Measurements from ENCODE around the gene NYNRIN. TPM values are rescaled to one million over a fixed set of nuclear protein-coding genes. Genes with fewer than 3 reads are reported as not detected.

NYNRIN gene
- total RNA-seq, 8 experiments from 2014 or later, result 2.1 to 78.7 (median 6.3) TPM

DNA sequence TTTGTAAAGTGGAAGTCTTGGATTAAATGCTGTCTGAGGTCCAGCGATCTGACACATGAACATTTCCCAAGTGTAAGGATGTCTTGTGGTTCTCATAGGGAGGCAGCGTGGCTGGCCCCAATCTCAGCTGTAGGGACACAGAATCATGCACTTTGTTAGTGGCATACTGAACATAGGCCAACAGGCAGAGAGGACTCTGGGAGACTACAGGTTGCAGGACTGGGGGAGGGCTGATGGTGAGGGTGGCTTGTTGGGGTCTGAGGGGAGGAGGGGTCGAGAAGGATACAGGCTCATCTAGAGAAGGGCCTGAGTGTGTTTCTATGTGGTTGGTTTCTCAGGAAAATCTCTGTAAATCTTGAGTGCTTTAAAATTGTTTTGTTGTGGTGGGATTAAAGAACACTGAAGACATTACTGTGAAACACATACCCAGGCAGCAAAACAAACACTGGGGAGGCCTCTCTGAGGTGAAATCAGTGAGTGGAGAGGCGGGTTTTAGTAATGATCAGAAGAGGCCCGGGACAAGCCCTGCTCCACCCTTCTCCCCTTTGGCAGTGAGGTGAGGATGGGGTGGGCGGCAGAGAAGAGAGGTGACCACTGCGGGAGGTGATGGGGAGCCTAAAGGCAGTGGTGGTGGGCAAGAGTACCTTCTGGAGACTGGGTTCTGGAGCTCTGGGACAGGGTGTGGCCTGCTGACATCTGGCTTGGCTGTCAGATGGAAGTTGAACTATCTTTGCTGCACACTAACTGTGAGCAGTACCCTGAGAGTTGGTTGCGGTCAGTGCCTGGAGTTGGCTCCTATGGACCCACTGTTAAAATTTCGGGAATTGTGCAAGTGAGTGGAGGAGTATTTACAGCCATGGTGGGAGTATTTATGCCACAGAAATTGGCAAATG is 3.3 kb downstream of the NYNRIN start:
- Histone ChIP-seq H3K4me3 (no peak overlapping the region), H3K4me1 (replicated peaks in 1 of 2) (peaks cover 12 to 15% of the 10 kb centered on the region in 2 donors), H3K27ac (no peak overlapping the region)
- ATAC-seq (replicated peaks in 6 of 8), result peak in 1 of 8 experiments; percentile 2
- 30 to 100% (median 80%) methylated on average over 1 to 3 of the region's 9 CpGs; no CpG with 5 or more reads in 3 of the 10 experiments for WGBS, 10 experiments
- in situ Hi-C loops (cut with MboI; ENCODE audit: low pct_unique_long_range_greater_than_20kb in 2 of 9, low sequenced_read_pairs in 9 of 9, unreplicated experiment in 9 of 9), result no loop called here

DNA sequence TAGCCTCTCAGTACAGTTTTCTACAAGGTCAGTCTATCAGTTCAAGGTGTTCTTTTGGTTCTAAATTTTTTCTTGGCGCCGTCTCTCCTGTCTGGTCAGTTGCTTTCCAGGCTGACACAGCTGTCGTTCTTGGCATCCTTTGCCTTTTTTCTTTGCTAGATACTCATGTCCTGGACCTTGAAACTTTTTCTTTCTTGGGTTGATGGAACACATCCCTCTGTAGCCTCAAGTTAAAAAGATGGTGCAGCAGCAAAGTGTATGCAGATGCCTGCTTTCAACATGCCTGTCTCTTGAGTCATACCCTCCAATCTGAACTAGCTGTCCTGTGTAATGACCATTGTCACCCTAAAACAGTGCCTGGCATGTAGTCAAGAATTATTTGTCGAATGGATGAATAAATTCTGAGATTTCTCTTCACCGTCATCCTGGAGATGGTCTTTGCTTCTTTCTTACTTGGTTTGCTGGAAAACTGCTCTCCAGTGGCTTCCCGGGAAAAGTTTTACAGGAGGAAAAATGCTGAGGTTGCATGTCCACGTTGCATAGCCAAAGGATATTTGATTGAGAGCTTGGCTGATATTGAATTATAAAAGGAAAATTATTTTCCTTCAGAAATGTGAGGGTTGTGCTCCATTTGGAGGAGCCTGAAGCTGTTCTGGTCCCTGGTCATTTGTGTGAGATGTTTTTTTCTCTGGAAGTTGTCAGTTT is 4.6 kb downstream of the NYNRIN start:
- no peak overlapping the region for H3K27ac ChIP-seq
- WGBS, 10 experiments, result 6 to 93% (median 77%) methylated on average over 3 to 7 of the region's 7 CpGs
- in situ Hi-C loops (cut with MboI; ENCODE audit: low pct_unique_long_range_greater_than_20kb in 2 of 9, low sequenced_read_pairs in 9 of 9, unreplicated experiment in 9 of 9), result no loop called here
- peaks cover 11 to 12% of the 10 kb centered on the region in 2 donors for H3K4me1 ChIP-seq (replicated peaks in 1 of 2)
- peak in 2 of 8 experiments; percentile 7 to 9 for ATAC-seq (replicated peaks in 6 of 8)
- no peak overlapping the region for H3K4me3 ChIP-seq

DNA sequence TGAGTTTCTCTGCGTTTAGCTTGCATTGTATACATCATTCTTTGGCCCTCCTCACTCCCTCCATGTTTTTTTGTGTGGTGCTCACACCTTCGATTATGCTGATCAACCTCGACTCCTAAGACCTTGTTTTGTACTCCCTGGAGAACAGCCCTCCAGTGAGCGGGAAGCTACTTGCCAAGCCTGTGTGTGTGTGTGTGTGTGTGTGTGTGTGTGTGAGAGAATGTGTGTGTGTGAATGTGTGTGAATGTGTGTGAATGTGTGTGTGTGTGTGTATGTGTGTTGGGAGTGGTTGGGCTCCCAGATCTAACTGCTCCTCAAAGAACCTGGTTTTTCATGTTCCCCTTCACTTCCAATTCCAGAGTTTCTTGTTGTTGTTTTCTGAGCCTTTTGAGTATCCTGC is 6.0 kb downstream of the NYNRIN start:
- H3K4me1 ChIP-seq (replicated peaks in 1 of 2), result peaks cover 4 to 9% of the 10 kb centered on the region in 2 donors
- ATAC-seq (replicated peaks in 6 of 8), result no peak
- WGBS, 10 experiments, result 40 to 100% (median 80%) methylated on average over 1 to 2 of the region's 4 CpGs; no CpG with 5 or more reads in 4 of the 10 experiments

DNA sequence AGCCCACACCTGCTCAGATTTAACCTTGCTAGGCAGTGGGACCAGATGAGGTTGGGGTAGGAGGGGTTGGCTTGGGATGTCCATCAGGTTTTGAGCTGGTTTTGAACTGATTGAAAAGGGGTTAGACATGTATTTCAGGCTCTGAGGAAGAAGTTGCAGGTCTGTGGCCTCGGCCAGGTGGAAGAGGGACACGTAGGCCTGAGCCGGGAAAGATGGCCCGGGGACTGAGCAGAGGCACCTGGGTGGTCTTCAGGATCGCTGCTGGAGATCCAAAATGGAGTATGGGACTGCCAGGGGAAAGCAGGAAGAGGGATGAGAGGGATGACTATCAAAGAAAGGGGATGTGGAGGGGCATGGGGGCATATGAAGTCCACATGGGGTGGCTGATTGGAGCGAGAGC is 7.6 kb downstream of the NYNRIN start:
- Histone ChIP-seq H3K27ac (no peak overlapping the region), H3K4me1 (replicated peaks in 1 of 2) (no peaks in the 10 kb centered on the region), H3K4me3 (no peak overlapping the region)
- WGBS, 10 experiments, result 70 to 90% methylated on average over 2 to 5 of the region's 6 CpGs; no CpG with 5 or more reads in 8 of the 10 experiments
- no peak for ATAC-seq (replicated peaks in 6 of 8)
- in situ Hi-C loops (cut with MboI; ENCODE audit: low pct_unique_long_range_greater_than_20kb in 2 of 9, low sequenced_read_pairs in 9 of 9, unreplicated experiment in 9 of 9), result no loop called here

More for the DNA sequence above, 6.0 kb downstream of the NYNRIN start:
- in situ Hi-C loops (cut with MboI; ENCODE audit: low pct_unique_long_range_greater_than_20kb in 2 of 9, low sequenced_read_pairs in 9 of 9, unreplicated experiment in 9 of 9), result no loop called here
- no peak overlapping the region for H3K4me3 ChIP-seq
- H3K27ac ChIP-seq, result no peak overlapping the region

DNA sequence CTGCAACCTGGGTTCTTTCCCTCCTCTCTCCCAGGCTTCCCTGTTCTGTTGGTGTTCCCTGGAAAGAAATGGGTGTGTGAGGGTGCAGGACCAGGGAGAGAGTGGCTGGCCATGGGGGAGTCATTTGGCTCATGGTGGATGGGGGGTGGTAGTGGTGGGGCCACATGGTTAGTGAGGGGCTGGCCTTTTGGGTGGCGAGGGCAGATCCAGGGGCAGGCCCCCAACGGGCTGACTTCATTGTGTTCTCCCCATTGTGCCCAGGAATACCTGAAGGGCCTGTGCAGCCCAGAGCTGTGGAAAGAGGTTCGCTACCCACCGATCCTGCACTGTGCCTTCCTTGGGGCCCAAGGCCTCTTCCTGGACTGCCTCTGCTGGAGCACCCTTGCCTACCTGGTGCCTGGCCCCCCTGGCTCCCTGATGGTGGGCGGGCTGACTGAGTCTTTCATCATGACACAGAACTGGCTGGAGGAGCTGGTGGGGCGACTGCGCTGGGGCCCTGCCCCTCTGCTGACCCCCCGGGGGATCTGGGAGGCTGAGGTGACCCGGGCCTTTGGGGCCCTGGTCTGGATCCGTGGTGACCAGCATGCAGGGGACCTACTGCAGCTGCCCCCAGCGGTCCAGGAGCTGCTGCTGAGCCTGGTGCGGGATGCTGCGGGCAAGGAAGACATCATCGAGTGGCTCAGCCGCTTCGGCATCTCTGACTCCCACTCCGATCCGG is 9.0 kb downstream of the NYNRIN start:
- 82 to 100% (median 83%) methylated on average over 2 to 6 of the region's 18 CpGs; no CpG with 5 or more reads in 7 of the 10 experiments for WGBS, 10 experiments
- in situ Hi-C loops (cut with MboI; ENCODE audit: low pct_unique_long_range_greater_than_20kb in 2 of 9, low sequenced_read_pairs in 9 of 9, unreplicated experiment in 9 of 9), result no loop called here
- Histone ChIP-seq H3K4me1 (replicated peaks in 1 of 2) (no peaks in the 10 kb centered on the region), H3K27ac (no peak overlapping the region), H3K4me3 (no peak overlapping the region)
- ATAC-seq (replicated peaks in 6 of 8), result no peak

DNA sequence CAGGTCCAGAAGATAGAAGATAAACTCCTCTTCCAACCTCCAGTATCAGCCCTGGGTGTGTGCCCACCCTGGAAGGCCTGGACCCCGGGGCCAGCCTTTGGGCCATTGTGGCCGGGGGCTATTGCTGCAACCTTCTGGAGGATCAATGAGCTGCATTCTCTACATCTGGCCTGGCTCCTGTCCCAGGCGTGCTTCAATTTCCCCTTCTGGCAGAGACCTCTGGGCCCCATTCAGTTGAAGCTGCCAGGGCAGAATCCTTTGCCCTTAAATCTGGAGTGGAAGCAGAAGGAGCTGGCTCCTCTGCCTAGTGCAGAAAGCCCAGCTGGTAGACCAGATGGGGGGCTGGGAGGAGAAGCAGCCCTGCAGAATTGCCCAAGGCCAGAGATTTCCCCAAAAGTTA is 10.0 kb downstream of the NYNRIN start:
- Histone ChIP-seq H3K27ac (no peak overlapping the region), H3K4me1 (replicated peaks in 1 of 2) (no peaks in the 10 kb centered on the region), H3K4me3 (no peak overlapping the region)
- ATAC-seq (replicated peaks in 6 of 8), result no peak
- 60 to 100% (median 67%) methylated on average over 1 of the region's 3 CpGs; no CpG with 5 or more reads in 7 of the 10 experiments for WGBS, 10 experiments
- in situ Hi-C loops (cut with MboI; ENCODE audit: low pct_unique_long_range_greater_than_20kb in 2 of 9, low sequenced_read_pairs in 9 of 9, unreplicated experiment in 9 of 9), result no loop called here

DNA sequence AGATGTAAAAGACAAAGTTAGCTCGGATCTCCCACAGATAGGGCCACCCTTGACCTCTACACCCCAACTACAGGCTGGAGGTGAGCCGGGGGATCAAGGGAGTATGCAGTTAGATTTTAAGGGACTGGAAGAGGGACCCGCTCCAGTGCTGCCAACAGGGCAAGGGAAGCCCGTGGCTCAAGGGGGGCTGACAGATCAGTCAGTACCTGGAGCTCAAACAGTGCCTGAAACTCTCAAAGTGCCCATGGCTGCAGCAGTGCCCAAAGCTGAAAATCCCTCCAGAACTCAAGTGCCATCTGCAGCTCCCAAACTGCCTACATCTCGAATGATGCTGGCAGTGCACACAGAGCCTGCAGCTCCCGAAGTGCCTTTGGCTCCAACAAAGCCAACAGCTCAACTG is 10.4 kb downstream of the NYNRIN start:
- H3K4me3 ChIP-seq, result no peak overlapping the region
- in situ Hi-C loops (cut with MboI; ENCODE audit: low pct_unique_long_range_greater_than_20kb in 2 of 9, low sequenced_read_pairs in 9 of 9, unreplicated experiment in 9 of 9), result no loop called here
- no peaks in the 10 kb centered on the region for H3K4me1 ChIP-seq (replicated peaks in 1 of 2)
- WGBS, 10 experiments, result 40 to 100% (median 76%) methylated on average over 1 to 5 of the region's 6 CpGs; no CpG with 5 or more reads in 2 of the 10 experiments
- no peak for ATAC-seq (replicated peaks in 6 of 8)
- H3K27ac ChIP-seq, result no peak overlapping the region

DNA sequence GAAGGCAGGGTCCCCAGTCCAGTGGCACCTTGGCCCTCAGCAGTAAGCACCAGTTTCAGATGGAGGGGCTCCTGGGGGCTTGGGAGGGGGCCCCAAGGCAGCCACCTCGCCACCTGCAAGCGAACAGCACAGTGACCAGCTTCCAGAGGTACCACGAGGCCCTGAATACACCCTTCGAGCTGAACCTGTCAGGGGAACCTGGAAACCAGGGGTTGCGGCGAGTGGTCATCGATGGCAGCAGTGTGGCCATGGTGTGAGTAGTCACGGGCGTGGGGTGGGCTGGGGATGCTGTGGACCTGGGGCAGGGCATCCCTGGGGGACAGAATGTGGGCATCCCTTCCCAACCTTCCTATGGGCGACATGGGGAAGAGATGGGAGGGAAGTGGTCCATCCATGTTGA is 11.2 kb downstream of the NYNRIN start:
- no peak overlapping the region for H3K4me3 ChIP-seq
- no peaks in the 10 kb centered on the region for H3K4me1 ChIP-seq (replicated peaks in 1 of 2)
- no CpG with 5 or more reads among the region's 10 CpGs for WGBS, 10 experiments
- in situ Hi-C loops (cut with MboI; ENCODE audit: low pct_unique_long_range_greater_than_20kb in 2 of 9, low sequenced_read_pairs in 9 of 9, unreplicated experiment in 9 of 9), result no loop called here
- ATAC-seq (replicated peaks in 6 of 8), result no peak
- no peak overlapping the region for H3K27ac ChIP-seq

DNA sequence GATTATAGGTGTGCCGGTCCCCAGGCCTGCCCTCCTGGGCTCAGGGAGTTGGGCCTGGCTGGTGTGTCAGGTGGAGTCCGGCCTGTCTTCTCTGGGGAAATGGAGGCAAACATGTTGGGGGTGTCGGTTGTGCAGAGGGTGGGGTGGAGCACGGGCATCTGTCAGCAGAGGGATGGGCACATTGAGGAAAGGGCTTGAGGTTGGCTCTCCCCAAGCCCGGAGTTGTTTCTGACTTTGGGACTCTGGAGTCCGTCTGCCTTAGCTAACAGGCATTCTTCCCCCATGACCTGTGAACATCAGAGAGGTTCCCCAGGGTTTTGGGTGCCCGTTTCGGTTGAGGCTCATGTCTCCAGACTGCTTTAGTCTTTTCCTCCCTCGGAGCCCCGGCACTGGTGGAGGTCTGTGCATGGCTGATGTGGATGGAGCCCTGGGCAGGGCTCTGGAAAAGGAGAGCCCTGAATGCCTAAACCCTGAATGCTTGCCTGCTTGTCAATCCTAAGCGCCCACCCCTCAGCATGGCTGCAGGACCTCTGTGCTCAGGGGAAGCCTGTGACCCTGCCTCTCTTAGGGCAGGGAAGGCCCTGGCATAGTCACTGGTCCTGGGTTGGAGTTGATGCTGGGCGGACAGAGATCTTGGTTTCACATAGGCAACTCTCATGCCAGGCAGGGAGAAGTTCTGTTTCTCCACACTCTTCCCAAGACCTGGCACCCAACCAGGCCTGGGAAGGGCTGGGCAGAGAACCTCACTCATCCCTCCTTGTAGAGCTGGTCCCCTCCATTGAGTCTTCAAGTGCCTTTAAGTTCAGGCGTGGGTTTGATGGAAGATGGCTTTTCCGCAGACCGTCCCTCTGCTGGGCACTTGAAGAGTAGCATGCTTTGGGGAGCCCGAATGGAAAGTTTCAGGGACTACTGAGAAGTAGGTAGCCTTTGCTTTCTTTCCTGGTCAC is 12.9 kb downstream of the NYNRIN start:
- H3K27ac ChIP-seq, result no peak overlapping the region
- no peaks in the 10 kb centered on the region for H3K4me1 ChIP-seq (replicated peaks in 1 of 2)
- WGBS, 10 experiments, result 0 to 100% (median 74%) methylated on average over 1 to 8 of the region's 16 CpGs; no CpG with 5 or more reads in 4 of the 10 experiments
- ATAC-seq (replicated peaks in 6 of 8), result peak in 3 of 8 experiments; percentile 11 to 82 (median 36)
- no peak overlapping the region for H3K4me3 ChIP-seq
- in situ Hi-C loops (cut with MboI; ENCODE audit: low pct_unique_long_range_greater_than_20kb in 2 of 9, low sequenced_read_pairs in 9 of 9, unreplicated experiment in 9 of 9), result no loop called here

DNA sequence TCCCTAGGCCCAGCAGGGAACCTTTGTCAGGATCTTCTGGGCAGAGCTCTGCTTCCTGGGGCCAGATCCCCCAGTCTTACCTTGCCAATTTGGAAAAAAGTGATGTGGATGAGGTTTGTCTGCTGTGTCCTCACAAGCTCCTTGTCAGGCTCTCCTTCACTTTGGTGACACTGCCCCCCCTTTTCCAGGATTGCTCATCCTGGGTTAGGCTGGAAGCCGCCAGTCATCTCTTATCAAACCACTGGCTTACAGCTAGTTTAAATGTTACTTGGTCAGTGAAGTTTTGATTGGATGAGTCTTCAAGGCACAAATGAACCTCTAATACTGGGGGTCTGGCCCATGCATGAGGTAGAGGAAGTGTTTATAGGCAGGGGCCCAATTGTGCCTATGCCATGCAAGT is 15.3 kb downstream of the NYNRIN start:
- WGBS, 10 experiments, result 100% methylated on average over 1 of the region's 1 CpG; no CpG with 5 or more reads in 9 of the 10 experiments
- no peak for ATAC-seq (replicated peaks in 6 of 8)
- no peak overlapping the region for H3K27ac ChIP-seq
- H3K4me3 ChIP-seq, result no peak overlapping the region
- in situ Hi-C loops (cut with MboI; ENCODE audit: low pct_unique_long_range_greater_than_20kb in 2 of 9, low sequenced_read_pairs in 9 of 9, unreplicated experiment in 9 of 9), result no loop called here
- no peaks in the 10 kb centered on the region for H3K4me1 ChIP-seq (replicated peaks in 1 of 2)

DNA sequence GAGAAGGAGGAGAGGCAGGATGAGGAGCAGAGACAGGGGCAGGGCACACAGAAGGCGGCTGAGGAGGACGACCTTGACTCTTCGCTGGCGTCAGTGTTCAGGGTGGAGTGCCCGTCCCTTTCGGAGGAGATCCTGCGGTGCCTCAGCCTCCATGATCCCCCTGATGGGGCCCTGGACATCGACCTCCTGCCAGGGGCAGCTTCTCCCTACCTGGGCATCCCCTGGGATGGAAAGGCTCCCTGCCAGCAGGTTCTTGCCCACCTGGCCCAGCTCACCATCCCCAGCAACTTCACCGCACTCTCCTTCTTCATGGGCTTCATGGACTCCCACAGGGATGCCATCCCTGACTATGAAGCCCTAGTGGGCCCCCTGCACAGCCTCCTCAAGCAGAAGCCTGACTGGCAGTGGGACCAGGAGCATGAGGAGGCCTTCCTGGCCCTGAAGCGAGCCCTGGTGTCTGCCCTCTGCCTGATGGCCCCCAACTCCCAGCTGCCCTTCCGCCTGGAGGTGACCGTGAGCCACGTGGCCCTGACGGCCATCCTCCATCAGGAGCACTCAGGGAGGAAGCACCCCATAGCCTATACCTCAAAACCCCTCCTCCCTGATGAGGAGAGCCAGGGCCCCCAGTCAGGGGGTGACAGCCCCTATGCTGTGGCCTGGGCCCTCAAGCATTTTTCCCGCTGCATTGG is 16.1 kb downstream of the NYNRIN start:
- no peak overlapping the region for H3K27ac ChIP-seq
- in situ Hi-C loops (cut with MboI; ENCODE audit: low pct_unique_long_range_greater_than_20kb in 2 of 9, low sequenced_read_pairs in 9 of 9, unreplicated experiment in 9 of 9), result no loop called here
- H3K4me1 ChIP-seq (replicated peaks in 1 of 2), result no peaks in the 10 kb centered on the region
- 65 to 92% (median 90%) methylated on average over 2 to 8 of the region's 15 CpGs; no CpG with 5 or more reads in 6 of the 10 experiments for WGBS, 10 experiments
- ATAC-seq (replicated peaks in 6 of 8), result no peak
- H3K4me3 ChIP-seq, result no peak overlapping the region

Measured in motor neuron (in vitro differentiated cells).